HepG2 (cell line): Measurements from ENCODE around the gene ATXN7L3. TPM values are rescaled to one million over a fixed set of nuclear protein-coding genes. Genes with fewer than 3 reads are reported as not detected.

Experiments
- DMTF1 ChIP-seq: sonication (generic); formaldehyde crosslinking; IDR thresholded peaks from 2 replicates; pipeline ENCODE4 v1.4.0; 2020; ENCODE audit warnings: mild to moderate bottlenecking, missing genetic modification reagents
- E2F2 ChIP-seq: sonication (generic); formaldehyde crosslinking; IDR thresholded peaks from 2 replicates; pipeline ENCODE4 v1.4.0; 2020; ENCODE audit warnings: missing genetic modification reagents, borderline replicate concordance
- IRF2 ChIP-seq: IDR thresholded peaks from 2 replicates; pipeline ENCODE4 v1.6.1; 2018; ENCODE audit warnings: missing genetic modification reagents, missing compliant biosample characterization
- IRF9 ChIP-seq: sonication (generic); formaldehyde crosslinking; IDR thresholded peaks from 2 replicates; pipeline ENCODE4 v1.8.0; 2022; ENCODE audit warnings: missing genetic modification reagents, mild to moderate bottlenecking, borderline replicate concordance
- KLF16 ChIP-seq, 2 experiments: sonication (generic) in 1 of 2; formaldehyde crosslinking in 1 of 2; IDR thresholded peaks; 2 replicates each; pipeline versions ENCODE4 v1.6.1 to v1.8.0; 2016 to 2023; ENCODE audit warnings: missing genetic modification reagents in 2 of 2, missing compliant biosample characterization in 1 of 2
- MNT ChIP-seq: fragments of 450-650 bp; IDR thresholded peaks from 2 replicates; pipeline ENCODE4 v1.6.1; 2016
- SAP130 ChIP-seq: IDR thresholded peaks from 2 replicates; pipeline ENCODE4 v1.6.1; 2016; ENCODE audit warnings: low read depth
- ZNF18 ChIP-seq: sonication (generic); formaldehyde crosslinking; IDR thresholded peaks from 2 replicates; pipeline ENCODE4 v1.8.0; 2022; ENCODE audit warnings: mild to moderate bottlenecking, missing genetic modification reagents; ENCODE audit not compliant: insufficient replicate concordance
- polyA plus RNA-seq, 8 experiments: library from polyadenylated mRNA; depleted of rRNA in 3 of 8; stranded (reverse) in 7 of 8; unstranded in 1 of 8; fragments of >200 nt; fragmentation: Illumina TruSeq in 4 of 8; extraction: Trizol in 4 of 8; gene quantifications; 2 replicates each; pipeline versions ENCODE4 v1.2.1 to v1.2.3, GENCODE V29; 2011 to 2016; ENCODE audit warnings: low read depth in 4 of 8, missing spikeins in 1 of 8, mixed read lengths in 1 of 8; ENCODE audit not compliant: insufficient read depth in 1 of 8
- total RNA-seq, 5 experiments: library from RNA; depleted of rRNA; stranded (reverse); fragments of >200 nt; fragmentation: Illumina TruSeq; extraction: Trizol; gene quantifications; 2 replicates each; pipeline ENCODE4 v1.2.3, GENCODE V29; 2016; ENCODE audit warnings: low read depth in 1 of 5

Gene ATXN7L3
- total and polyA plus RNA-seq, 2 of the 13 experiments (the other 11 are each of a cell fraction or from before 2014, with no cell fraction given): 44.5 to 59.1 TPM

- TF ChIP-seq MNT (peak; percentile 25; the same call in 1 of the 2 replicates), ZNF18 (CRISPR knock-in tag) (peak; percentile 22), E2F2 (CRISPR knock-in tag) (no peak), SAP130 (CRISPR knock-in tag) (peak; percentile 74), DMTF1 (CRISPR knock-in tag) (0 out of 2 replicates have a peak, but pooled peaks have one; percentile 14), IRF2 (CRISPR knock-in tag) (peak; percentile 41; the same call in 1 of the 2 replicates), KLF16 (CRISPR knock-in tag; IDR thresholded peaks at IDR 0.05) (peak in 1 of 2 experiments; percentile 80; a peak in 1 of 4 replicates), IRF9 (peak; percentile 19; the same call in 1 of the 2 replicates)
Measured at GRCh38 chr17:44199553-44200477, at the start of gene ATXN7L3 (continued).
